HK-2 (cell line): Measurements from ENCODE around the gene CFAP161.
"Not testable (repeated sequence)": the region's sequence is repeated elsewhere in the genome, so short reads cannot be mapped to it uniquely, and the experiment has no call there.

Experiments used
- DNase-seq: peaks from one replicate; pipeline ENCODE4 v3.0.0-alpha.2; 2018; ENCODE audit not compliant: unreplicated experiment

The CFAP161 gene

GRCh38 chr15:81157939-81158223 lies 23.8 kb downstream of the CFAP161 start:
- no peak for DNase-seq

- DNase-seq: not testable (repeated sequence)
Measured at GRCh38 chr15:81158561-81158960, 24.5 kb downstream of the CFAP161 start.

- DNase-seq: no peak
Measured at GRCh38 chr15:81160312-81161159, 26.5 kb downstream of the CFAP161 start.

GRCh38 chr15:81161160-81161673 lies 27.1 kb downstream of the CFAP161 start:
- DNase-seq: no peak

GRCh38 chr15:81161851-81162250 lies 27.8 kb downstream of the CFAP161 start:
- DNase-seq: no peak

GRCh38 chr15:81163961-81164800 lies 30.1 kb downstream of the CFAP161 start:
- no peak for DNase-seq

- DNase-seq: no peak
Measured at GRCh38 chr15:81165535-81165934, 31.5 kb downstream of the CFAP161 start.

GRCh38 chr15:81166636-81167305 lies 32.7 kb downstream of the CFAP161 start:
- no peak for DNase-seq

GRCh38 chr15:81168131-81168526 lies 34.1 kb downstream of the CFAP161 start:
- DNase-seq: no peak

GRCh38 chr15:81168644-81169043 lies 34.6 kb downstream of the CFAP161 start:
- DNase-seq: no peak

GRCh38 chr15:81170511-81170910 lies 36.4 kb downstream of the CFAP161 start:
- DNase-seq: no peak

- DNase-seq: no peak
Measured at GRCh38 chr15:81171286-81171685, 37.2 kb downstream of the CFAP161 start.

- DNase-seq: no peak
Measured at GRCh38 chr15:81174125-81174791, 40.2 kb downstream of the CFAP161 start.

- no peak for DNase-seq
Measured at GRCh38 chr15:81174792-81175327, 40.8 kb downstream of the CFAP161 start.

GRCh38 chr15:81175496-81175895 lies 41.4 kb downstream of the CFAP161 start:
- no peak for DNase-seq

- no peak for DNase-seq
Measured at GRCh38 chr15:81176291-81176893, 42.3 kb downstream of the CFAP161 start.

- DNase-seq: no peak
Measured at GRCh38 chr15:81178365-81178764, 44.3 kb downstream of the CFAP161 start.

- DNase-seq: no peak
Measured at GRCh38 chr15:81181220-81181619, 47.1 kb downstream of the CFAP161 start.

GRCh38 chr15:81182031-81182755 lies 48.1 kb downstream of the CFAP161 start:
- DNase-seq: no peak

- DNase-seq: no peak
Measured at GRCh38 chr15:81182756-81183438, 48.8 kb downstream of the CFAP161 start.
